ENCODE results near the gene LDHD. TPM values are rescaled to one million over a fixed set of nuclear protein-coding genes. Genes with fewer than 3 reads are reported as not detected.

LDHD gene
- total RNA-seq, 1 donor: 3.6 TPM

DNA sequence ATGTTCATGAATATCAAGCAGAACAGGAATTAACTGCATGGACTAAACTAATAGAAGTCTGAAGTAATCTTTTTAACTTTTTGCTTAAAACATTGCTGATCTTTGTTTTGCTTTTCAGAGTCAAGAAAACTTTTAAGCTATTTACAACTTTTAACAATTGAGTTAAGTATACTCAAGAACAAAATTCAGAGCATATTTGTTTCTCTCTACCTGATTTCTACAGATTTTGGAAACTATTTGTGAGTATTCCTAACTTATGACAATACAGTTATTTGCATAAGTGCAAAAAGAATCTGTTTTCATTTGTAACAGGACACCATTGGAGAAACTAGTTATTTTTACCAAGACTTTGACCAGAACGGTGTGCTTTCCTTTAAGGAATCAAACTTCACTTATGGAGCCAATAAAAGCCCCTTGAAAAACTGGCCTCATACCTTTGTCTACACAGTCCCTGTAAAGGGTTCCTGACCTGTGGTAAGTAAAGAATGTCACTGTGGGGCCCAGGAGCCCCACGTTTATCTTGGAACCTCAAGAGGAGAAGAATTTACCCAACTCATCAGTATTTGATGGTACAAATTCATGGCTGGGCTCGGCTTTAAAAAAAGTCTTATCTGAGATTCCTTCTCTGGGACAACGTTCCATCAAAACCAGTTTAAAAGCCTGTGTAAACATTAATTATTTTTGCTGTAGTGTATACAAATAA is 11.3 kb upstream of the LDHD start:
- H3K36me3 ChIP-seq (ENCODE audit: insufficient read depth, low read length): no peaks in the 10 kb centered on the region
- no peaks in the 10 kb centered on the region for H3K27me3 ChIP-seq (ENCODE audit: insufficient read depth, low read length)
- DNase-seq (ENCODE audit: insufficient read length, low spot score, missing footprints): no peak
- no peaks in the 10 kb centered on the region for H4K20me1 ChIP-seq (ENCODE audit: insufficient read depth, low read length)
- no peak overlapping the region for H3K27ac ChIP-seq (ENCODE audit: low read depth, low read length)
- no peak overlapping the region for H3K4me3 ChIP-seq (ENCODE audit: insufficient read depth, low read length)
- no peaks in the 10 kb centered on the region for H3K79me2 ChIP-seq (ENCODE audit: insufficient read depth, low read length)
- no peaks in the 10 kb centered on the region for H3K4me1 ChIP-seq (ENCODE audit: insufficient read depth, low read length)
- H3K9me3 ChIP-seq (ENCODE audit: low read depth, low read length): peaks cover 3% of the 10 kb centered on the region
- TF ChIP-seq, protein P1, sequence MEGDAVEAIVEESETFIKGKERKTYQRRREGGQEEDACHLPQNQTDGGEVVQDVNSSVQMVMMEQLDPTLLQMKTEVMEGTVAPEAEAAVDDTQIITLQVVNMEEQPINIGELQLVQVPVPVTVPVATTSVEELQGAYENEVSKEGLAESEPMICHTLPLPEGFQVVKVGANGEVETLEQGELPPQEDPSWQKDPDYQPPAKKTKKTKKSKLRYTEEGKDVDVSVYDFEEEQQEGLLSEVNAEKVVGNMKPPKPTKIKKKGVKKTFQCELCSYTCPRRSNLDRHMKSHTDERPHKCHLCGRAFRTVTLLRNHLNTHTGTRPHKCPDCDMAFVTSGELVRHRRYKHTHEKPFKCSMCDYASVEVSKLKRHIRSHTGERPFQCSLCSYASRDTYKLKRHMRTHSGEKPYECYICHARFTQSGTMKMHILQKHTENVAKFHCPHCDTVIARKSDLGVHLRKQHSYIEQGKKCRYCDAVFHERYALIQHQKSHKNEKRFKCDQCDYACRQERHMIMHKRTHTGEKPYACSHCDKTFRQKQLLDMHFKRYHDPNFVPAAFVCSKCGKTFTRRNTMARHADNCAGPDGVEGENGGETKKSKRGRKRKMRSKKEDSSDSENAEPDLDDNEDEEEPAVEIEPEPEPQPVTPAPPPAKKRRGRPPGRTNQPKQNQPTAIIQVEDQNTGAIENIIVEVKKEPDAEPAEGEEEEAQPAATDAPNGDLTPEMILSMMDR (IDR thresholded peaks at IDR 0.05; ENCODE audit: extremely low read depth, low read depth, low read length): no peak
- no peak overlapping the region for H2AFZ ChIP-seq (ENCODE audit: low read length)
- H3K4me2 ChIP-seq (ENCODE audit: insufficient read depth, low read length): no peak overlapping the region

DNA sequence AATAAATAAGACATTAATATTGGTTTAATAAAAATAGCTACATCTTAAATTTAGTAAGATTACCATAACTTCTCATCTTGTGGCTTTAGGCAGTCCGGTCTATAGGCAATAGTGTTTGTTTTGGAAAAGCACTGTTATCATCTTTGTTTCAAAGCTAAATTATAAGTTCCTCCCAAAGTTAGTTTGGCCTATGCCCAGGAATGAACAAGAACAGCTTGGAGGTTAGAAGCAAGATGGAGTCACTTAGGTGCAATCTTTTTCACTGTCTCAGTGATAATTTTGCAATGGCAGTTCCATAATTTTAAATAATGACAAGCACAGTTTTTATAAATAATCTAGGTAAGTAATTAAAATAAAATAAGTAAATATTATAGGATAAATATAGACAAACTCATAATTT is 6.0 kb upstream of the LDHD start:
- Histone ChIP-seq H2AFZ (ENCODE audit: low read length) (no peak overlapping the region), H3K27ac (ENCODE audit: low read depth, low read length) (no peak overlapping the region), H3K27me3 (ENCODE audit: insufficient read depth, low read length) (no peaks in the 10 kb centered on the region), H3K4me1 (ENCODE audit: insufficient read depth, low read length) (no peaks in the 10 kb centered on the region), H3K79me2 (ENCODE audit: insufficient read depth, low read length) (no peaks in the 10 kb centered on the region), H3K36me3 (ENCODE audit: insufficient read depth, low read length) (no peaks in the 10 kb centered on the region), H3K4me2 (ENCODE audit: insufficient read depth, low read length) (no peak overlapping the region), H4K20me1 (ENCODE audit: insufficient read depth, low read length) (no peaks in the 10 kb centered on the region), H3K9me3 (ENCODE audit: low read depth, low read length) (peaks cover 3% of the 10 kb centered on the region), H3K4me3 (ENCODE audit: insufficient read depth, low read length) (no peak overlapping the region)
- DNase-seq (ENCODE audit: insufficient read length, low spot score, missing footprints): no peak
- TF ChIP-seq, protein P1 (IDR thresholded peaks at IDR 0.05; ENCODE audit: extremely low read depth, low read depth, low read length): no peak

DNA sequence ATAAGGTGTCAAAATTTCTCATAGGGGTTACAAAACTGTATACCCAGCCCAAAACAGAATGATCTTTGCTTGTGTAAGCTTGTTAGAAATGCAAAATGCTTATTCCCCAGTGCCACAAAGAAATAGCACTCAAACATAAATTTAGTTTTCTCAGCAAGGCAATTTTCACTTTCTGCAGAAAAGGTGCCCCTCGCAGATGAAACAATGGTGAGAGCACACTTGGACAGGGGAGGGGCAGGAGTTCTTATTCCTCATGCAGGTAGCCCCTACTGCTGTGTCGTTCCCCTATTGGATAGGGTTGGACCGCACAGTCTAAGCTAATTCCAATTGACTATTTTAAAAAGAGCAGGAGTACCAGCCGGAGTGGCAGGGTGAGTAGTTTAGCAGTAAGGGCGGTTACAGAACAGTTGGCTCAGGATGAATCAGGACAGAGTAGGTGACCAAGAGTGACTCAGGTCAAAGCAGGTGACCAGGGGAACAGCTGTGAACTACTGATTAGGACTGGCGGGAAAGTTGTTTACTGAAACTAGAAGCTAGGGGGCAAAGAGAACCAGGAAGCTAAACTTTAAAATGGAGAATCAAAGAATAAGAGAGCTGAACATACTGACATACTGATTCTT is 5.5 kb upstream of the LDHD start:
- H3K36me3 ChIP-seq (ENCODE audit: insufficient read depth, low read length): no peaks in the 10 kb centered on the region
- no peak overlapping the region for H3K27ac ChIP-seq (ENCODE audit: low read depth, low read length)
- no peaks in the 10 kb centered on the region for H3K4me1 ChIP-seq (ENCODE audit: insufficient read depth, low read length)
- no peak for DNase-seq (ENCODE audit: insufficient read length, low spot score, missing footprints)
- no peak overlapping the region for H2AFZ ChIP-seq (ENCODE audit: low read length)
- peaks cover 3% of the 10 kb centered on the region for H3K9me3 ChIP-seq (ENCODE audit: low read depth, low read length)
- H3K4me2 ChIP-seq (ENCODE audit: insufficient read depth, low read length): no peak overlapping the region
- no peak overlapping the region for H3K4me3 ChIP-seq (ENCODE audit: insufficient read depth, low read length)
- H3K27me3 ChIP-seq (ENCODE audit: insufficient read depth, low read length): no peaks in the 10 kb centered on the region
- no peaks in the 10 kb centered on the region for H4K20me1 ChIP-seq (ENCODE audit: insufficient read depth, low read length)
- TF ChIP-seq, protein P1 (IDR thresholded peaks at IDR 0.05; ENCODE audit: extremely low read depth, low read depth, low read length): no peak
- H3K79me2 ChIP-seq (ENCODE audit: insufficient read depth, low read length): no peaks in the 10 kb centered on the region

DNA sequence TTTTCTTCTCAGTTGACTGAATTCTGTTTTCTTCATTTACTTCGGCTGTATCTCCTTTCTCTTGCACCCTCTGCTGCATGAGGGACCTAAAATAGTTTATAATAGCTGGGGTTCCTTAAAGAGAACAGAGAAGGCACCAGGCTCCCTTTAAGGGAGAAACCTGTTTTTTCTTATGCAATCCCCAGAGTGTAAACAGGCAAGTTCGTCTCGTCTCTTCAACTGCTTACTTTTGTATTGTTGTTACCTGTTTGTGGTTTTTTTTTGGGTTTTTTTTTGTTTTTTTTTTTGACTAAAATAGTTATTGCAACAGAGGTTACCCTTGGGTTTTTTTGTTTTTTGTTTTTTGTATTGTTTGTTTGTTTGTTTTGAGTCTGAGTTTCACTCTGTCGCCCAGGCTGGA is 3.7 kb upstream of the LDHD start:
- peaks cover 4% of the 10 kb centered on the region for H3K4me1 ChIP-seq (ENCODE audit: insufficient read depth, low read length)
- no peak for DNase-seq (ENCODE audit: insufficient read length, low spot score, missing footprints)
- no peak overlapping the region for H2AFZ ChIP-seq (ENCODE audit: low read length)
- no peaks in the 10 kb centered on the region for H3K79me2 ChIP-seq (ENCODE audit: insufficient read depth, low read length)
- TF ChIP-seq, protein P1 (IDR thresholded peaks at IDR 0.05; ENCODE audit: extremely low read depth, low read depth, low read length): no peak
- H3K4me2 ChIP-seq (ENCODE audit: insufficient read depth, low read length): no peak overlapping the region
- H3K9me3 ChIP-seq (ENCODE audit: low read depth, low read length): peaks cover 3% of the 10 kb centered on the region
- no peaks in the 10 kb centered on the region for H3K27me3 ChIP-seq (ENCODE audit: insufficient read depth, low read length)
- no peak overlapping the region for H3K27ac ChIP-seq (ENCODE audit: low read depth, low read length)
- no peaks in the 10 kb centered on the region for H3K36me3 ChIP-seq (ENCODE audit: insufficient read depth, low read length)
- H3K4me3 ChIP-seq (ENCODE audit: insufficient read depth, low read length): no peak overlapping the region
- no peaks in the 10 kb centered on the region for H4K20me1 ChIP-seq (ENCODE audit: insufficient read depth, low read length)

All from osteoblast (primary cell).